AG04450 (cell line): ENCODE data around the gene COPS3. TPM values are rescaled to one million over a fixed set of nuclear protein-coding genes. Genes with fewer than 3 reads are reported as not detected.

Experiments used
- CTCF ChIA-PET: fragments of 300-600, 350-600 bp; formaldehyde crosslinking; extraction: SDS; loops from one replicate; lab custom pipeline; 2022; ENCODE audit warnings: antibody characterized with exemption, inconsistent platforms; lab: Charles Lee
- POLR2A ChIA-PET: fragments of 350-600 bp; formaldehyde crosslinking; extraction: SDS; loops from one replicate; lab custom pipeline; 2021; ENCODE audit warnings: antibody characterized with exemption, inconsistent platforms; lab: Yijun Ruan, JAX
- DNase-seq: peaks from one replicate; pipeline ENCODE4 v3.0.0-alpha.2; 2011; ENCODE audit warnings: low read depth, low spot score
- H3K27ac ChIP-seq: one replicate; pipeline ENCODE4 v1.5.1; 2012; ENCODE audit warnings: low read depth, low read length, control low read depth
- H3K27me3 ChIP-seq: one replicate; pipeline ENCODE4 v1.6.0; 2012; ENCODE audit warnings: low read length; ENCODE audit not compliant: control insufficient read depth, insufficient read depth
- H3K4me3 ChIP-seq: 2 replicates; pipeline ENCODE4 v1.5.1; 2011; ENCODE audit warnings: mild to moderate bottlenecking, low read depth, low read length, control low read depth
- H3K9me3 ChIP-seq: 2 replicates; pipeline ENCODE4 v1.5.1; 2012; ENCODE audit warnings: low read length; ENCODE audit not compliant: control insufficient read depth, insufficient read depth
- polyA plus RNA-seq: library from polyadenylated mRNA; depleted of rRNA; stranded (reverse); fragments of >200 nt; gene quantifications from 2 replicates; pipeline ENCODE4 v1.2.3, GENCODE V29; 2011
- TF ChIP-seq, protein P1 (sequence below): IDR thresholded peaks from 2 replicates; pipeline ENCODE4 v1.5.1; 2011; ENCODE audit warnings: low read depth, low read length, control low read depth, inconsistent platforms

COPS3 gene
- polyA plus RNA-seq, 1 experiment: 91.2 TPM

DNA sequence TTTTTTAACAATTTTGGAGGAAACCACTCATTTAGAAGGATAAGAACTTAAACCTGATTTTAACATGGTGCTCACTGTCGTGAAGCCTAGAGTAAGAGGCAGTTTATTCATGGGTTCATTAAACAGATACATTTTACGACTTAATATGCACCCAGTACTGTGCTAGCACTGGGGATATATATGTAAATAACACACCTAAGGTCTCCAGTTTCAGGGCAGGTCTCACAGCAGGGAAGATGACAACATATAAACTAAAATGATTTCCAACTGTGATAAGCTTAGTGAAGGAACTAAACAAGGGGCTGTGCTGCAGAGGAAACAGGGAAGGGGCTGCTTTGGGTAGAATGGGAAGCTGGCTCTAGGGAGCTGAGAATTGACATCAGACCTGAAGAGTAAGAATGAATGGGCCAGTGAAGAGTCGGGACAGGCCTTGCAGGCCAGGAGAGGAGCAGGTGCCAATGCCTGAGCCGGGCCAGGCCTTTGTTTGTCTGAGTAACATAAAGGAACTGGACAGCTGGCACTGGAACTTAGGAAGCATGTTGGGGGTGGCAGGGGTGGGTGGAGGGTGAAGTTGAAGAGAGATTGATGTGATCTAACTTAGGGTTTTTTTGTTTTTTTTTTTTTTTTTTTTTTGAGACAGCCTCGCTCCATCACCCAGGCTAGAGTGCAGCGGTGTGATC, 34.2 kb upstream of the COPS3 start:
- Histone ChIP-seq H3K9me3 (no peaks in the 10 kb centered on the region), H3K27me3 (no peaks in the 10 kb centered on the region), H3K27ac (no peak overlapping the region), H3K4me3 (no peak overlapping the region)
- DNase-seq: no peak
- POLR2A ChIA-PET: no interaction called here
- TF ChIP-seq, protein P1, sequence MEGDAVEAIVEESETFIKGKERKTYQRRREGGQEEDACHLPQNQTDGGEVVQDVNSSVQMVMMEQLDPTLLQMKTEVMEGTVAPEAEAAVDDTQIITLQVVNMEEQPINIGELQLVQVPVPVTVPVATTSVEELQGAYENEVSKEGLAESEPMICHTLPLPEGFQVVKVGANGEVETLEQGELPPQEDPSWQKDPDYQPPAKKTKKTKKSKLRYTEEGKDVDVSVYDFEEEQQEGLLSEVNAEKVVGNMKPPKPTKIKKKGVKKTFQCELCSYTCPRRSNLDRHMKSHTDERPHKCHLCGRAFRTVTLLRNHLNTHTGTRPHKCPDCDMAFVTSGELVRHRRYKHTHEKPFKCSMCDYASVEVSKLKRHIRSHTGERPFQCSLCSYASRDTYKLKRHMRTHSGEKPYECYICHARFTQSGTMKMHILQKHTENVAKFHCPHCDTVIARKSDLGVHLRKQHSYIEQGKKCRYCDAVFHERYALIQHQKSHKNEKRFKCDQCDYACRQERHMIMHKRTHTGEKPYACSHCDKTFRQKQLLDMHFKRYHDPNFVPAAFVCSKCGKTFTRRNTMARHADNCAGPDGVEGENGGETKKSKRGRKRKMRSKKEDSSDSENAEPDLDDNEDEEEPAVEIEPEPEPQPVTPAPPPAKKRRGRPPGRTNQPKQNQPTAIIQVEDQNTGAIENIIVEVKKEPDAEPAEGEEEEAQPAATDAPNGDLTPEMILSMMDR: no peak
- CTCF ChIA-PET: interaction anchor here (1.2 kb wide), 1 partner anchor 10 kb away, joined by 3 read pairs; no protein-coding TSS in a partner anchor

DNA sequence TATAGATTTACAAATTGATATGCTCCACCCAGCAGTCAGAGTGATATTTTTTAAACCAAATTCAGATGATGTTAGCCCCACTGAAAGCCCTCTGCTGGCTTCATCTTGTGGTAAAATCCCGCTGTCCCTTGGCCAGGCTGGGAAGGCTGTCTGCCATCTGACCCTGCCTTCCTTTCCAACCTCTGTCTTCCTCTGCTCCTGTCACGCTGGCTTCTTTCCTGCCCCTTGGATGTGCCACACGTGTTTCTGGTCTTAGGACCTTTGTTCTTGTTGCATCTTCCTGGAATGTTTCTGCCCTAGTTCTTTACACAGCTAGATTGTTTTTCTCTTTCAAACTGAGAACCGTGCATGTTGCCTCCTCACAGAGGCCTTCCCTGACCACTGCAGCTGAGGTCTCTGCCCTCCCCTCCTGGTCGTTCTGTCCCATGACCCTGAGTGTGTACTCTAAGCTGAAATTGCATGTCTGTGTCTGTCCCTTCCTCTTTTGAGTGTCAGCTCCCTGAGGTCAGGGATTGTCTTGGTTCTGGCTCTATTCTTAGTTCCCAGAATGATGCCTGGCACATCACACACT, 33.5 kb upstream of the COPS3 start:
- DNase-seq: no peak
- no peaks in the 10 kb centered on the region for H3K9me3 ChIP-seq
- H3K4me3 ChIP-seq: no peak overlapping the region
- TF ChIP-seq, protein P1: no peak
- no peak overlapping the region for H3K27ac ChIP-seq
- no peaks in the 10 kb centered on the region for H3K27me3 ChIP-seq
- ChIA-PET POLR2A (no interaction called here), CTCF (interaction anchor here (1.2 kb wide), 1 partner anchor 9 kb away, joined by 3 read pairs; no protein-coding TSS in a partner anchor)

DNA sequence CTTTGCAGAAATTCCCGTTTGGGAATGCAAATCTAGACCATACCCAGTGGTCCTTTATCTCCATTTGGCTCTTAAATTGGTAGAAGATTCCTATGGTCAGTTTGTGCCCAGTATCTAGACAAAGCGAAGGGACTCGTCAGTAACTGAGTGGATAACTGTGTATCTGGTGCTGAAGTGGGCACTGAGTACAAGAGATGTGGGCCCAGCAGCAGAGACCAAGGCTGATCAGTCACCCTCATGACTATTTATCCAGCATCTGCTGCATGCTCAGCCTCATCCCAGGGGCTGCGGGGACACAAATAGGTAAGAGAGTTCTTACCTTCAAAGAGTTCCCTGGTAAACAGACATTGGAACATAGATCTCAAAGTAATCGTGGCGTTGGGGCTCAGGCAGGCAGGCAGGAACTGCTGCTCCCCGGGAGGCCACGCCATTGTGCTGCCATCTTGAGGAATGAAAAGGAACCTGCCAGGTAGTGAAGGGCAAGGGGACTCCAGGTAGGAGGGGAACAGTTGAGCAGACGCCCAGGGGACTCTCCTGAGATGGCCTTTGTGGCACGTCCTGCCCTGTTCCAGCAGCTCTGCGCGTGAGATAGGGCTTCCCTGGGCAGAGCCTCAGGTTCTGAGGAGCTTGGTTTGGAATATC, 32.4 kb upstream of the COPS3 start:
- no peak for DNase-seq
- ChIA-PET CTCF (no interaction called here), POLR2A (no interaction called here)
- TF ChIP-seq, protein P1: peak; percentile 51
- Histone ChIP-seq H3K27me3 (no peaks in the 10 kb centered on the region), H3K27ac (no peak overlapping the region), H3K9me3 (no peaks in the 10 kb centered on the region), H3K4me3 (no peak overlapping the region)

DNA sequence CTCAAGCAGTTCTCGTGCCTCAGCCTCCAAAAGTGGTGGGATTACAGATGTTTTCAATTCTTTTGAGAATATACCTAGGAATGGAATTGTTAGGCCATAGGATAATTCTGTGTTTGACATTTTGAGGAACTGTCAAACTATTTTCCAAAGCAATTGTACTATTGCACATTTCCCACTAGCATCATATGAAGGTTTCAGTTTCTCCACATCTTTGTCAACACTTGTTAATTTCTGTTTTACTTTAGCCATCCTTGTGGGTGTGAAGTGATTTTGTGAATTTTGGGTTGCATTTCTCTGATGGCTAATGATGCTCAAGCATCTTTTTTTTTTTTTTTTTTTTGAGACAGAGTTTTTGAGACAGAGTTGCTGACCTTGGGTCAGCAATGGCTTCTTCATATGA, 28.3 kb upstream of the COPS3 start:
- ChIA-PET CTCF (no interaction called here), POLR2A (no interaction called here)
- Histone ChIP-seq H3K4me3 (no peak overlapping the region), H3K9me3 (no peaks in the 10 kb centered on the region), H3K27me3 (no peaks in the 10 kb centered on the region), H3K27ac (no peak overlapping the region)
- TF ChIP-seq, protein P1: no peak
- no peak for DNase-seq
